GM12878 (cell line): ENCODE results near the gene SELENOO. TPM values are rescaled to one million over a fixed set of nuclear protein-coding genes. Genes with fewer than 3 reads are reported as not detected.

Experiments used
- ATAC-seq: fragments of 200-7000 bp; cut with Tn5 transposase; 3 replicates; pipeline ENCODE4 v1.9.1; 2020; ENCODE audit warnings: mild to moderate bottlenecking, moderate library complexity
- BruUV-seq: library from RNA; stranded (reverse); fragments of 400-500 nt; replicated peaks from 2 replicates; lab custom pipeline; 2021; lab: Mats Ljungman, UMichigan
- CTCF ChIA-PET: fragments of 300-600 bp; sonication (Branson Sonifier 250); formaldehyde crosslinking; extraction: SDS; loops from one replicate; lab custom pipeline; 2021; ENCODE audit warnings: inconsistent platforms; lab: Yijun Ruan, JAX
- POLR2A ChIA-PET: fragments of 350-600 bp; formaldehyde crosslinking; extraction: SDS; loops from one replicate; lab custom pipeline; 2021; ENCODE audit warnings: inconsistent platforms; lab: Charles Lee
- RAD21 ChIA-PET: fragments of 300-600 bp; sonication (Branson Sonifier 250); formaldehyde crosslinking; loops from one replicate; lab custom pipeline; 2023; ENCODE audit warnings: antibody characterized with exemption; ENCODE audit not compliant: unreplicated experiment; lab: Charles Lee
- SMC1A ChIA-PET: fragments of 300-600 bp; sonication (Branson Sonifier 250); formaldehyde crosslinking; loops from one replicate; lab custom pipeline; 2023; ENCODE audit not compliant: unreplicated experiment, uncharacterized antibody; lab: Charles Lee
- DNase-seq: peaks from one replicate; pipeline ENCODE4 v3.0.0-alpha.2; 2011; ENCODE audit warnings: low read depth, low spot score
- FAIRE-seq: peaks from 3 replicates; lab custom pipeline; 2011; peaks lifted over from hg19 to GRCh38; lab: Jason Lieb, UNC
- H2AFZ ChIP-seq: 2 replicates; pipeline ENCODE4 v1.6.0; 2011; ENCODE audit warnings: low read depth, low read length, control low read depth; ENCODE audit not compliant: control insufficient read depth
- H3K27ac ChIP-seq: 2 replicates; pipeline ENCODE4 v1.5.1; 2011; ENCODE audit warnings: control low read depth; ENCODE audit not compliant: control insufficient read depth, insufficient read depth
- H3K27me3 ChIP-seq, 2 experiments: replicated peaks in 1 of 2; 2 replicates each; pipeline versions ENCODE4 v1.6.0 to v1.6.1; 2011; ENCODE audit warnings: low read length in 1 of 2; ENCODE audit not compliant: control insufficient read depth in 2 of 2, insufficient read depth in 2 of 2
- H3K36me3 ChIP-seq, 2 experiments: 2 replicates each; pipeline ENCODE4 v1.5.1; 2011; ENCODE audit warnings: low read length in 1 of 2; ENCODE audit not compliant: control insufficient read depth in 2 of 2, insufficient read depth in 2 of 2
- H3K4me1 ChIP-seq: 2 replicates; pipeline ENCODE4 v1.6.1; 2011; ENCODE audit warnings: mild to moderate bottlenecking, low read length, moderate library complexity, mixed read lengths; ENCODE audit not compliant: control insufficient read depth, insufficient read depth
- H3K4me2 ChIP-seq: 2 replicates; pipeline ENCODE4 v1.6.0; 2011; ENCODE audit warnings: control low read depth; ENCODE audit not compliant: control insufficient read depth, insufficient read depth
- H3K4me3 ChIP-seq: fragments of 200-600 bp; sonication (generic); 2 replicates; pipeline ENCODE4 v1.5.1; 2016
- H3K79me2 ChIP-seq: 2 replicates; pipeline ENCODE4 v1.6.0; 2011; ENCODE audit warnings: low read length; ENCODE audit not compliant: control insufficient read depth, insufficient read depth
- H3K9ac ChIP-seq: 2 replicates; pipeline ENCODE4 v1.8.0; 2011; ENCODE audit warnings: low read length, control low read depth, mixed read lengths; ENCODE audit not compliant: control insufficient read depth, insufficient read depth
- H3K9me3 ChIP-seq: replicated peaks from 3 replicates; pipeline ENCODE4 v1.5.1; 2011; ENCODE audit warnings: mild to moderate bottlenecking, low read length; ENCODE audit not compliant: control insufficient read depth, insufficient read depth
- H4K20me1 ChIP-seq: 2 replicates; pipeline ENCODE4 v1.6.0; 2011; ENCODE audit not compliant: control insufficient read depth, insufficient read depth
- NR2C1 ChIP-seq: fragments of 450-650 bp; IDR thresholded peaks from 2 replicates; pipeline ENCODE4 v1.6.1; 2017; ENCODE audit warnings: antibody characterized with exemption, mild to moderate bottlenecking, moderate library complexity
- NR2F1 ChIP-seq: fragments of 450-650 bp; conservative IDR thresholded peaks from 2 replicates; pipeline ENCODE4 v1.6.1; 2017; ENCODE audit warnings: mild to moderate bottlenecking
- WGBS: methylation state at CpG from one replicate; pipeline ENCODE4 v1.1.6; 2016; ENCODE audit warnings: low lambda C conversion rate; ENCODE audit not compliant: insufficient replicate concordance, insufficient coverage; ENCODE audit errors: missing lambda C conversion rate; 5-methylcytosine and 5-hydroxymethylcytosine counted together
- in situ Hi-C: fragments of 300-500 bp; cut with MboI; formaldehyde crosslinking; loops from 9 replicates; pipeline ENCODE4 v1.14.3; 2018; ENCODE audit warnings: mixed read lengths
- intact Hi-C: fragments of 100-400 bp; cut with micrococcal nuclease; formaldehyde crosslinking; loops from one replicate; pipeline ENCODE4 v1.14.2; 2022; ENCODE audit not compliant: unreplicated experiment
- polyA plus RNA-seq, 11 experiments: library from polyadenylated mRNA; depleted of rRNA in 4 of 11; unstranded in 6 of 11; stranded (reverse) in 5 of 11; fragments of >200 nt; fragmentation: Nextera tagmentation in 4 of 11; fragmentation: Illumina TruSeq in 1 of 11; extraction: Ambion mirVana in 4 of 11; extraction: Trizol in 1 of 11; gene quantifications; 1 replicate in 1 of 11; 2 replicates in 10 of 11; pipeline versions ENCODE4 v1.2.1 to v1.2.3, GENCODE V29; 2011 to 2016; ENCODE audit warnings: inconsistent platforms in 2 of 11, missing spikeins in 2 of 11, low read depth in 1 of 11
- total RNA-seq, 4 experiments: library from RNA; depleted of rRNA in 3 of 4; stranded (reverse); fragments of >200 nt in 3 of 4; fragmentation: Illumina TruSeq in 1 of 4; extraction: Trizol in 1 of 4; gene quantifications; 2 replicates each; pipeline versions ENCODE4 v1.2.1 to v1.2.3, GENCODE V29; 2013 to 2021
- TF ChIP-seq, protein P1 (sequence below): fragments of 150-350 bp; IDR thresholded peaks from 2 replicates; pipeline ENCODE4 v1.6.1; 2016; ENCODE audit warnings: low read depth, low read length

The SELENOO gene
- total and polyA plus RNA-seq, 10 of the 15 experiments (the other 5 are each of a cell fraction or from before 2014, with no cell fraction given): 0.42 to 23.3 (median 3.3) TPM

DNA sequence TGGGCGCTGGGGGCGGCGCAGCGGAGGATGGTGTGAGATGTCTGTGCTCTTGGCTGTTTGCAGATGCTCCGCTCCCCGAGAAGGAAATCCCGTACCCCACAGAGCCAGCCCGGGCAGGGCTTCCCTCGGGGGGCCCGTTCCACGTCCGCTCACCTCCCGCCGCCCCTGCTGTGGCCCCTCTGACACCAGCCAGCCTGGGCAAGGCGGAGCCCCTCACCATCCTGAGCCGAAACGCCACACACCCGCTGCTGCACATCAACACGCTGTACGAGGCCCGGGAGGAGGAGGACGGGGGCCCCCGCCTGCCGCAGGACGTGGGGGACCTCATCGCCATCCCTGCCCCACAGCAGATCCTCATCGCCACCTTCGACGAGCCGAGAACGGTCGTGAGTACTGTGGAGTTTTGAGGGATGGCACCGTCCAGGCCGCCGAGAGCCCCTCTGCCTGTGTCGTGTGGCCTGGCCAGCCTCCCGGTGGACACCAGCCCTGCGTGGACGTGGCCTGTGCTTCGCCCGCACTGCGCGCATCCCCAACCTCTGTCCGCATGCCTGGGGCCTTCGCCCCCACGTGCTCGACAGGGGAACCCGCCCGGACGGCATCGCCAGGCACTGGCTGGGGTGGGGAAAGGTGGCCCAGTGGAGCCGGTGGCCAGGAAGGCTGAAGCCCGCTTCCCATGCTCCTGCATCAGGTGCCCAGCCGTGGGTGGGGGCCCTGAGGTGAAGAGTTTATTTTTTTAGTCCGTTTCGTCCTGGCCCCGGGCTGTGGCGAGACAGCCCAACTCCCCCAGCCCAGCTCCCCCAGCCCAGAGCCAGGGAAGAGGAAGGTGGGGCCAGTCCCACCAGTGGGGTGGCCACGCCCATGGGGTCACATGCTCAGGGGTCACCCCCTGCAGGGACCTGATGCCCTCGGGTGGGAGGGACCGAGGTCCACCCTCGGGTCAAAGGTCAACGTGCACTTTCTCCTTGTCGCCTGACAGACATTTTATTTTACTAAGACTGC is 21.6 kb upstream of the SELENOO start:
- RAD21 ChIA-PET: no interaction called here
- no peak overlapping the region for H3K4me2 ChIP-seq
- in situ Hi-C loops: no loop called here

More for the DNA sequence above, 21.6 kb upstream of the SELENOO start:
- ATAC-seq: no peak
- Histone ChIP-seq H3K27ac (no peak overlapping the region), H3K36me3 (no peaks in the 10 kb centered on the region), H3K9ac (no peak overlapping the region), H3K4me3 (no peak overlapping the region), H4K20me1 (no peaks in the 10 kb centered on the region), H3K79me2 (no peaks in the 10 kb centered on the region), H3K9me3 (no peaks in the 10 kb centered on the region)
- no peak for FAIRE-seq
- ChIA-PET POLR2A (no interaction called here), CTCF (no interaction called here)
- WGBS: 72% methylated on average over 62 of the region's 64 CpGs
- no peak for DNase-seq
- intact Hi-C loops: no loop called here
- BruUV-seq: no TSS peak
- TF ChIP-seq, protein P1, sequence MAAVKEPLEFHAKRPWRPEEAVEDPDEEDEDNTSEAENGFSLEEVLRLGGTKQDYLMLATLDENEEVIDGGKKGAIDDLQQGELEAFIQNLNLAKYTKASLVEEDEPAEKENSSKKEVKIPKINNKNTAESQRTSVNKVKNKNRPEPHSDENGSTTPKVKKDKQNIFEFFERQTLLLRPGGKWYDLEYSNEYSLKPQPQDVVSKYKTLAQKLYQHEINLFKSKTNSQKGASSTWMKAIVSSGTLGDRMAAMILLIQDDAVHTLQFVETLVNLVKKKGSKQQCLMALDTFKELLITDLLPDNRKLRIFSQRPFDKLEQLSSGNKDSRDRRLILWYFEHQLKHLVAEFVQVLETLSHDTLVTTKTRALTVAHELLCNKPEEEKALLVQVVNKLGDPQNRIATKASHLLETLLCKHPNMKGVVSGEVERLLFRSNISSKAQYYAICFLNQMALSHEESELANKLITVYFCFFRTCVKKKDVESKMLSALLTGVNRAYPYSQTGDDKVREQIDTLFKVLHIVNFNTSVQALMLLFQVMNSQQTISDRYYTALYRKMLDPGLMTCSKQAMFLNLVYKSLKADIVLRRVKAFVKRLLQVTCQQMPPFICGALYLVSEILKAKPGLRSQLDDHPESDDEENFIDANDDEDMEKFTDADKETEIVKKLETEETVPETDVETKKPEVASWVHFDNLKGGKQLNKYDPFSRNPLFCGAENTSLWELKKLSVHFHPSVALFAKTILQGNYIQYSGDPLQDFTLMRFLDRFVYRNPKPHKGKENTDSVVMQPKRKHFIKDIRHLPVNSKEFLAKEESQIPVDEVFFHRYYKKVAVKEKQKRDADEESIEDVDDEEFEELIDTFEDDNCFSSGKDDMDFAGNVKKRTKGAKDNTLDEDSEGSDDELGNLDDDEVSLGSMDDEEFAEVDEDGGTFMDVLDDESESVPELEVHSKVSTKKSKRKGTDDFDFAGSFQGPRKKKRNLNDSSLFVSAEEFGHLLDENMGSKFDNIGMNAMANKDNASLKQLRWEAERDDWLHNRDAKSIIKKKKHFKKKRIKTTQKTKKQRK: no peak
- TF ChIP-seq NR2C1 (peak; percentile 57), NR2F1 (peak; percentile 74)
- TF ChIP-seq, all 136 proteins: peak for 2
- no peaks in the 10 kb centered on the region for H3K4me1 ChIP-seq
- H2AFZ ChIP-seq: no peak overlapping the region
- SMC1A ChIA-PET: no interaction called here
- no peaks in the 10 kb centered on the region for H3K27me3 ChIP-seq
